D721Med (cell line): ENCODE results near the gene WNT16.
"Not testable (repeated sequence)": the region's sequence is repeated elsewhere in the genome, so short reads cannot be mapped to it uniquely, and the experiment has no call there.

Source experiments
- DNase-seq: peaks from one replicate; pipeline ENCODE4 v3.0.0; 2011; ENCODE audit warnings: low spot score; ENCODE audit not compliant: insufficient read length
- FAIRE-seq: peaks from 2 replicates; lab custom pipeline; 2011; peaks lifted over from hg19 to GRCh38; lab: Jason Lieb, UNC
- CTCF ChIP-seq: IDR thresholded peaks from 2 replicates; pipeline ENCODE4 v1.5.1; 2012; ENCODE audit warnings: mild to moderate bottlenecking, control low read depth; ENCODE audit not compliant: insufficient read depth; ENCODE audit errors: missing control alignments

The WNT16 gene

GRCh38 chr7:121286742-121287734 is 41.8 kb upstream of the WNT16 start:
- DNase-seq = no peak
- no peak for FAIRE-seq
- no peak for TF ChIP-seq CTCF

GRCh38 chr7:121288894-121289293 is 39.9 kb upstream of the WNT16 start:
- DNase-seq = no peak
- no peak for FAIRE-seq
- no peak for TF ChIP-seq CTCF

- not testable (repeated sequence) for DNase-seq, FAIRE-seq
Measured at GRCh38 chr7:121289930-121290329, 38.9 kb upstream of the WNT16 start.

- FAIRE-seq (no peak), DNase-seq (no peak)
- no peak for TF ChIP-seq CTCF
Measured at GRCh38 chr7:121294448-121294992, 34.3 kb upstream of the WNT16 start.

DNA sequence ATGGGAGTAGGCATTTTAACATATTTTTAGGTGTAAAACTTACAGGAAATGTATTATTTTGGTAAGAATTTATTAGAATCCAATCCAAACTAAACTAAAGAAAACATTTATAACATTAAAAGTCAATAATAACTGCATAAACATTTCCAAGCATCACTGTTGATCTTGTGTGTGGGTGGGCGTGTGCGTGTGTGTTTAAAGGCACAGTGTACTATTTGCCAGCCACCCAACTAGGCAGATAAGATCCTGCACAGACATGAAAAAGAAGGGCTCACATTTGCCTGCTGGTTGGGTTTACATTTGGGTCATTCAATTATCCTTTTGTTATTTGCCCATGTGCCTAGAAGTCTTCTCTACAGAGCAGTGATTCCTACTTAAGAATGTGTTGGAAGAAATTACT is 31.0 kb upstream of the WNT16 start:
- TF ChIP-seq CTCF = no peak
- FAIRE-seq (no peak), DNase-seq (no peak)

GRCh38 chr7:121298831-121299239 is 30.0 kb upstream of the WNT16 start:
- no peak for DNase-seq
- FAIRE-seq = no peak
- TF ChIP-seq CTCF = no peak

DNA sequence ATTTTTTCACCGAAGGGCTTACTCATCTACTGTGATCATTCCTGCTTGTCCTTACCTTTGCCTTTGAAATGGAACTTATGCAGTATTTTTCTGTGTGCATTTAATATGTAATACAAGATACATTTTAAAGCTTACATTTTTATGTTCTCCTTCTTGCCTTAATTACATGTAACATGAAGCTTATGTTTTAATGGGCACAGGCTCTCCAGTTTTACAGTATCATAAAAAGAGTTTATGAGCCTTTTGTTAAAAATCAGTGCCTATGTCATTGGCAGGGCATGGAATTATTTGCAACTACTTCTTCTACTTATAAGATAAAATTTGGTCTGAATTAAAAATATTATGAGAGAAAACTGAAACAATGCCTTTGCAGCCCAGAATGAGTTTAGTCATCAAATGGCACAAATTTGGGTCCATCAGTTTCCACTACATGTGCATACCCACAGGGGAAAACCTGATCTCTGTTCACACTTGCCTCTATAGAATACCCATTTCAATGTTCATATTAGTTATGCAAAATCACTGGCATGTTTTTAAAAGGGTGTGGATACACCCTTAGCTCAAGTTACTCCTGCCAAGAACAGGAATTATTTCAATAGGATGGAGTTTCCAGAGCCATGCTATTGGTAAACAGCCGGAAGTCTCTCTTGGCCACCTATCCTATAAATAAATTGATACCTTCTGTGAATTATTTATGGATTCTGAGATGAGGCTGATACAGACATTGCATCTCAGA is 27.9 kb upstream of the WNT16 start:
- TF ChIP-seq CTCF = no peak
- FAIRE-seq (no peak), DNase-seq (no peak)
